GM19395 (cell line): ENCODE data around the gene PLEKHB1.

ENCODE experiments used
- ATAC-seq: cut with Tn5 transposase; IDR thresholded peaks from one replicate; pipeline ENCODE4 v1.9.1; 2021; ENCODE audit warnings: mild to moderate bottlenecking, moderate library complexity; ENCODE audit not compliant: unreplicated experiment

PLEKHB1 gene

GRCh38 chr11:73645972-73646631 lies at the start of gene PLEKHB1:
Gene PLEKHB1 (plus strand): TSS chr11:73646581. CDS start chr11:73646609, 28 bp downstream.
- ATAC-seq = no peak

- no peak for ATAC-seq
These were observed 48.9 kb upstream of the PLEKHB1 start for GRCh38 chr11:73597336-73597955.

GRCh38 chr11:73597956-73598718 lies 48.2 kb upstream of the PLEKHB1 start, which contains the start of gene FAM168A:
Gene FAM168A (minus strand): TSS chr11:73598112. CDS start chr11:73468474, 129,638 bp downstream.
- peak; percentile 92 for ATAC-seq

- ATAC-seq = peak; percentile 23
These were observed 47.5 kb upstream of the PLEKHB1 start for GRCh38 chr11:73598719-73599379.

GRCh38 chr11:73612601-73613140 lies 33.7 kb upstream of the PLEKHB1 start:
- no peak for ATAC-seq

- ATAC-seq = no peak
These were observed 31.8 kb upstream of the PLEKHB1 start for GRCh38 chr11:73614591-73614990.

GRCh38 chr11:73622926-73623593 lies 23.3 kb upstream of the PLEKHB1 start:
- ATAC-seq = no peak

GRCh38 chr11:73623686-73624085 lies 22.7 kb upstream of the PLEKHB1 start:
- no peak for ATAC-seq

GRCh38 chr11:73625696-73626318 lies 20.6 kb upstream of the PLEKHB1 start:
- no peak for ATAC-seq

- ATAC-seq = no peak
These were observed 16.5 kb upstream of the PLEKHB1 start for GRCh38 chr11:73629907-73630306.

GRCh38 chr11:73632996-73633395 lies 13.4 kb upstream of the PLEKHB1 start:
- no peak for ATAC-seq

GRCh38 chr11:73633999-73634398 lies 12.4 kb upstream of the PLEKHB1 start:
- no peak for ATAC-seq

GRCh38 chr11:73635721-73636120 lies 10.7 kb upstream of the PLEKHB1 start:
- no peak for ATAC-seq

GRCh38 chr11:73636249-73636648 lies 10.1 kb upstream of the PLEKHB1 start:
- no peak for ATAC-seq

- no peak for ATAC-seq
These were observed 9.4 kb upstream of the PLEKHB1 start for GRCh38 chr11:73637012-73637411.

- no peak for ATAC-seq
These were observed 5.8 kb upstream of the PLEKHB1 start for GRCh38 chr11:73640592-73640991.

- no peak for ATAC-seq
These were observed 4.7 kb upstream of the PLEKHB1 start for GRCh38 chr11:73641668-73642067.

- ATAC-seq = no peak
These were observed 1.0 kb upstream of the PLEKHB1 start for GRCh38 chr11:73645121-73645969.

- ATAC-seq = peak; percentile 67
These were observed 1.2 kb downstream of the PLEKHB1 start for GRCh38 chr11:73647459-73648100.
